ENCODE data around the gene AP3B1.

- TF ChIP-seq, protein P1, sequence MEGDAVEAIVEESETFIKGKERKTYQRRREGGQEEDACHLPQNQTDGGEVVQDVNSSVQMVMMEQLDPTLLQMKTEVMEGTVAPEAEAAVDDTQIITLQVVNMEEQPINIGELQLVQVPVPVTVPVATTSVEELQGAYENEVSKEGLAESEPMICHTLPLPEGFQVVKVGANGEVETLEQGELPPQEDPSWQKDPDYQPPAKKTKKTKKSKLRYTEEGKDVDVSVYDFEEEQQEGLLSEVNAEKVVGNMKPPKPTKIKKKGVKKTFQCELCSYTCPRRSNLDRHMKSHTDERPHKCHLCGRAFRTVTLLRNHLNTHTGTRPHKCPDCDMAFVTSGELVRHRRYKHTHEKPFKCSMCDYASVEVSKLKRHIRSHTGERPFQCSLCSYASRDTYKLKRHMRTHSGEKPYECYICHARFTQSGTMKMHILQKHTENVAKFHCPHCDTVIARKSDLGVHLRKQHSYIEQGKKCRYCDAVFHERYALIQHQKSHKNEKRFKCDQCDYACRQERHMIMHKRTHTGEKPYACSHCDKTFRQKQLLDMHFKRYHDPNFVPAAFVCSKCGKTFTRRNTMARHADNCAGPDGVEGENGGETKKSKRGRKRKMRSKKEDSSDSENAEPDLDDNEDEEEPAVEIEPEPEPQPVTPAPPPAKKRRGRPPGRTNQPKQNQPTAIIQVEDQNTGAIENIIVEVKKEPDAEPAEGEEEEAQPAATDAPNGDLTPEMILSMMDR (IDR thresholded peaks at IDR 0.05), result no peak
- no peak for TF ChIP-seq POLR2A (IDR thresholded peaks at IDR 0.05)
These were observed 299.6 kb downstream of the AP3B1 start for GRCh38 chr5:77994943-77995342.
